Middle frontal gyrus (tissue), 1 donor: ENCODE measurements around the gene KCNK10.

Experiments used
- DNase-seq: peaks from one replicate; pipeline ENCODE4 v3.0.0-alpha.2; 2015; ENCODE audit warnings: low spot score; ENCODE audit errors: extremely low spot score

Gene KCNK10

DNA sequence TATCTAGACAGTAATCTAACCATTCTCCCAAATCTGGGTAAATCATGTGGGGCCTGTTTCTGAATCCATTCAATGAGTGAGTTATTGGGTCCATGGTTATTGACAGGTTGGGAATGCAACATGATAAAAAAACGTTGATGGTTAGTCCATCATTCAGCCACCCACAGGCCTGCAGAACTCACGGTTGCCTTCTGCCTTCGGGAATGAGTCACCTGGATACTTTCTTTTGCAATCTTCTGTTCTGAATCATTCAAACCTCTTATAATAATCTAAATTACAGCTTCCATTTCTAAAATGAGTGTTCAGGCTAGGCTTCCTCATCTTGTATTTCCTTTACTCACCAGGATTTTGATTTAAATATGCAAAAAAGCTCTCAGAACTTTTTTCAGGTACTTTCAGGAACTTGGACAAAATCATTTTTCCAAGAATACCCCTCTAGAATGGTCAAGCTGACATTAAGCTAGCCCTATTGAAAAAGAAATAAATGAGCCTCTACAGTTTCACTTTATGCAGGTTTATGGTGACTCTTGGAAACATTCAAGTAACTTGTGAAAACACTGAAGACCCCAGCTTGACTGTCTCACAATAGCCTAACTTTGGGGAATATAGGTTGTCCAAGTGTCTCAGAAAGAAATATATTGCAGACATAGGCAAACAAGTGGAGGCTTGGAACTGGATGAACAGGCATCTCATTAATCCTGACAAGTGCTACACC, 94.4 kb downstream of the KCNK10 start:
- no peak for DNase-seq

DNA sequence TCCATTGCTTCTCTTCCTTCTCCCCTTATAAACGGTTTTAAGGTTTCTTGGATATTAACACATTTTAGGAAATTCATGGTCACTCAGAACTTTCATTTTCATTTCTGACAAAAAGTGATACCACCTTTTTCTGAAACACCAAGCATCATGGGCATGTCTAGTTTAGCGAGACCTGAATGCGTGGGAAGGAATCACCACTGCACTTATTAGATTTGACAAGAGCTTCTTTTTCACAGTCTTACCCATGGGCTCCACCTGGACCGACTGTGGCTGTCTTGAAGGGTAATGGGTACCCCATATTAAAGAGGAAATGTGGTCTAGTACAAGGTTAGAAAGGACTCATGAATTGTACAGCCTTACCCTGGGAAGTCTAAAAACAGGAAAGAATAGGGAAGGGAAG, 95.4 kb downstream of the KCNK10 start:
- DNase-seq: no peak

DNA sequence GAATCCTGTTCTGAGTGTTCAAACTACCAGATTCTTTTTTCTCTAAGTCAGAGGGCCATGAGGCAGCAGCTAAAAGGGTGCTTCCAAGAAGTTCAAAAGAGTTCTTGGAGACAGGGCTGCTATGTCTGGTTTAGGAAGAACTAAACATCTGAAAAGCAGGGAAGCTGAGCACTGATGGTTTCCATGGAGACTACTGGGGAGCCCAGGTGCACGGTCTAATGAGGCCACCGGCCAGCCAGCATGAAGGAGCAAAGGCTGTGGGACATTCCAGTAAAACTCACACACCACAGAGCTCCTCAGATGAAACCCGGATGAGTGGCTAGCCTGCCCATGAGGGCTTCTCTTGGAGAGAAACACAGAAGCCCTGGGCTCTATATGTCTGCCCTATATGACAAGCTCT, 97.3 kb downstream of the KCNK10 start:
- DNase-seq: no peak

DNA sequence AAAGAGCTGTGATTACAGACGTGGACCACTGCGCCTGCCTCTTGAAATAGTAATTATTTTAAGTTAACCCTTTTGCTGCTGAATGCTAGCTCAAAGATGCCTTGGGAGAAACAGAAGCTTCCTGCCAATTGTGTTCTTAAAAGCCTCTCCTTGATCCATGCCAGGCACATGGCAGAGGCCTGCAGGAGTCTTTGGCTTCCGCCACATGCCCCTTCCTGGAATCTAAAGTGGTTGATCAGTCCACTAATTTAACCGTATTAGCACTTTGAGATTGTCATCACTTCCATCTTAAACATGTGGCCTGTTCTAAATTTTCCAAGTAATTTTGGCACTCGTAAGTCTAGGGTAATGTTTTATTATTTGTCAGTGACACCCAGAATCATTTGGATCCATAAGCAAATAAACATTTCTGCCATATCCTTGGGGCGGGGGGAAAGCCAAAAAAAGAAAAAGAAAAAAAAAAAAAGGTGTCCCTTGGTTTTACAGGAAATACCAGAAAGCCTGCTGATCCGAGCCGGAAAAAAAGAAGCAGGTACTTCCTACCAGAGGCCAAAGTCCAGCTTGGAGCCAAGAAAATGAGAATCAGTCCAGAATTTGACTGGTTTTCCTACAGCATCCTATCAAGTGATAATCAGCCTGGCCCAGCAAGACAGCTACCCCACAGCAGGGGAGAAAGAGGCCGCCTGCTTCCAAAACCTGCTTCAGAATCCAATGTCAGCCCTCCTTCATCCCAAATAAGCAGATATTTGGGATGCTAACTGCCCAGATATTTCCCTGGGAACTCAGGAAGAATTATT, 104.8 kb downstream of the KCNK10 start:
- no peak for DNase-seq

DNA sequence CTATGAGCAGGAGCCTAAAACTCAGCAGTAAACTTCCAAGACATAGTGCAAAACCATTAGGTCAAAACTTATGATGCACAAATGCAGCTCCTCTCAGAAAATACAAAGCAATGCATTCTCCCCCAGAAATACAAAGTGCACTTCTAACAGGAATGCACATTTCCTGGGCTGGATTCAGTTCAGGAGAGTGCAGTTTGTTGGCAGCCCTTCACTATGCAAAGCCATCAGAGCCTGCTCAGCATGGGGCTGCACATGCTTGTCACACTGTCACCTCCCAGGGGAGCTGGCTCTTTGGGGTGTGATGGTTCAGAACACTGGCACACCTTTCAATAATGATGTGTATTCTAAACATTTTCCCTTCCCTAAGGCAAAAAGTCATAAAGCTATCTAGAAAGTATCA, 110.4 kb downstream of the KCNK10 start:
- DNase-seq: no peak

DNA sequence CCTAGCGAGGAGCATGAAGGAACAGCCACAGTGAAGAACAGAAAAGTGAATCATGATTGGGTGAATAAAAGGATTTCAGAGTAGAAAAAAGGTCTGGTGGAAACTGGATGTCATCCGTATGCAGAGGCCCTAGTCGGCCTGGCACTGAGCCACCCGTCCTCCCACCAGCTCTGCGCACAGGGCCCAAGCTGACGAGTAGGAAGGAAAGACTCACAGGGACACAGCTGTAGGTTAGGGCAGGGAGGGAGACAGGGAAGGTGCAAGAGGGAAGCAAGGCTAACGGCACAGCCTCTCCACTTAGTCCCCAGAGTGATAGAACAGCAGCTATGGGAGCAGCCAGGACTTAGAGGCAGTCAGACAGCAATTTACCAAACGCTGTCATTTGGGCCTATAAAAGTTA, 112.6 kb downstream of the KCNK10 start:
- no peak for DNase-seq

DNA sequence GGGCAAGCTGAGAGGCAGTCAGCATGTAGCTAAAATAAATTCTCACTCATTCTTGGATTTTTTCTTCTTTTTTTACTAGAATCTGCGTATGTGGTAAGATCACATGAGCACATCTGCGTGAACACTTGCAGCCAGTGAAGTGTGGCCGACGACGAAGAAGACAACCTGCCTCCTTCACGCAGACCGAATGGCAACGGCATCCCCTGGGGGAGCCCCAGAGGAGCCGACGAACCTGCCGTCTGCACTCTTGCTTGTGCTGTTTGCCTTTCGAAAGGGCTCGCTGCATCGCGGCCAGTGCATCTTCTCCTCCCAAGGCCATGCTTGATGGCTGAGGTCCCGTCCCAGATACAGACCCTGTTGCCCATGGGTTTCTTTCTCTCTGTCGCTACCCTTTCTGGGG, 113.8 kb downstream of the KCNK10 start:
- no peak for DNase-seq

DNA sequence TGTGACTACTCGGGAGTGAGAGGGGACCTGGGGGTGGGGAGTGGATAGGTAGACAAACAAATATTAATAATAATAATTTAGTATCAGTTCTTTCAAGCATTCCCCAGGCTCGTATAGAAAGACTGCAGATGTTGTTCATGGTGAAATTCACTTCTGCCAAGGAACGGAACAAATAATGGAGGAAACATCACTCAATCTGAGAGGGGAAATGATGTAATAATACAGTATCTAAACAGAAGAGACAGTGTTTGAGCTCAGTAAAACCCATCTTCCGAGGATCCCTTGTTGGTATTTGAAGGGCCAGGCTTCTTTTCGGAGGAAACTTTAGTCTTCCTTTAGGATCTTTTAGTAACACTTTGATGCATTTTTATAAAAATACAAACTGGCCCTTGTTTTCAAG, 114.2 kb downstream of the KCNK10 start:
- no peak for DNase-seq

DNA sequence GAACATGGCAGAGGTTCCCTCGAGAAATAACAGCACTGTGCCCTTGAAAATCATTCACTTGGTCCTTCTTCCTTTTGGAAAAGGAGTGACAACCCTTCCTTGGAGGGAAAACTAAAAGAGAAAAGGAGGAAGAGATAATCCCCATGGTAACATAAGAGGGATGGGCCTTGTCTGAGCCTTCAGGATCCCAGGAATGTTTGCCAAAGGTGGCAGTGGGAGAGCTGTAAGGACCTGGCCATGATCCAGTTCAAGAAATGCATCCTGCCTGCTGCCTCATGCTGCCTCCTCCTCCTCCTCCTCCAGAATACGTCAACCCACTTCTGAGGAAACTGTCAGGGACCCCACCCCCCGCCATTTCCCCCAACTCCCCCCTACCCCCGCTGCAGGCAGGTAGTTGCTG, 118.8 kb downstream of the KCNK10 start:
- DNase-seq: no peak

DNA sequence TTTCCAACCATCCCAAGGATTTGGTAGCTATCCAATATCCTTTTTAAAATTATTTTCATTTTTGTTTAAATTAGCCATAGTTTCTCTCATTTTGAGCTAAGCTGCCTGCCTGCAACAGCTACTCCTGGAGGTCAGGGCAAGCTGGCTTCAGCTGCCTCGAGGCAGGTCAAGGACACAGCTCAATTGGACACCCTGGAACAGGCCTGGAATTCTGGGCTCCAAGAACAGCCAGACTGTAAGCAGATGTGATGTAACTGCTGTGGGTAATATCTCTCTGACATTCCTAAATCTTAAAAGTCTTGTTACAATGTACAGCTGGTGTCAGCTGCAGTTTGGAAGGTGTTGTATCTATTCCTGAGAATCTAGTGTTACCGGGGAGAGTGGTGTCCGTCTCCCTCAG, 119.8 kb downstream of the KCNK10 start:
- DNase-seq: no peak

DNA sequence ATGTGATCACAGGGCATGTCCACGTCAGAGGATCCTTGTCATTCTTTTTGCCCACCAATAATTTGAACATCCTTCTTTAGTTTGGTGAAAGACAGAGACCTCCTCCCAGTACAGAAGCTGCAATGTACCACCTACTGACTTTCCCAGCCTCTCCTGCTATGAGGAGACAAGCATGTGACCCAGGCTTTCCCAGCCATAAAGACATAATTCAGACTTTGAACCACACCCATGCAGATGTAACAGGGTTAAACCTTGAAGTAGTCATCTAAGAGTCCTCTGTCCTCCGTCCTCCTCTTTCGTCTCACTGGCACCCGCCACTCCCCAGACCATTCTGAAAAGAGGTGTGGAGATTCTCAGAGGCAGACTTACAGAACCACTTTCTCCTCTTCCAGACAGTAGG, 120.8 kb downstream of the KCNK10 start:
- no peak for DNase-seq

DNA sequence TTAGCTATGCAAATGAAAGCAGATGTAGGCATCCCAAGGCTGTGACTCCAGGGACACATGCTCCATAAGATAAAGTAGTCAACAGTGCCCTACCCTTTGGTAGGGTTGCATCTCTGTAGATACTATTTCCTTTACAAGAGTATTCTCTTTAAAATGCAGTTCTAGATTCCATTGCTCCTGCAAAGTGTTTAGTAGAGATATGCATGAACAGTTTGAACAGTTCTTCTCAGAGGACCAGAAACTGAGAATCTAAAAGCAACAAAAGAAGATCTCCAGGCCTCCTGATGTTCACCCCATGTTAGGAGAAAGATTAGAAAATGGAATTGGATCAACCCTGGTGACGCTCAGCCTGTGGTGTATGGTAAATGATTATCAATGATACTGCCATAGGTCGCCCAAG, 121.2 kb downstream of the KCNK10 start:
- DNase-seq: no peak

DNA sequence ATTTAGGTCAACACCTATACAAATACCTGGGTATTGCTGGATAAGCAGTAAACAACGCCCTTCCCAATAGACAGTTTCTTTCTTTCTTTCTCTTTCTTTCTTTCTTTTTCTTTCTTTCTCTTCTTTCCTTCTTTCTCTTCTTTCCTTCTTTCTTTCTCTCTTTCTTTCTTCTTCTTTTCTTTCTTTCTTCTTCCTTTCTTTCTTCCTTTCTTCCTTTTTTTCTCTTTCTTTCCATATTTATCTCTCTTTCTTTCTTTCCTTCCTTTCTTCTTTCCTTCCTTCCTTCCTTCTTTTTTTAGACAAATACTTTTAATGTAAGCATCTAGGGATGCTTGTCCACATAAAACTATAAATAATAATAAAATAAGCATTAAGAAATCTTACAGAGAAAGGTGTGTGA, 123.2 kb downstream of the KCNK10 start:
- DNase-seq: no peak

DNA sequence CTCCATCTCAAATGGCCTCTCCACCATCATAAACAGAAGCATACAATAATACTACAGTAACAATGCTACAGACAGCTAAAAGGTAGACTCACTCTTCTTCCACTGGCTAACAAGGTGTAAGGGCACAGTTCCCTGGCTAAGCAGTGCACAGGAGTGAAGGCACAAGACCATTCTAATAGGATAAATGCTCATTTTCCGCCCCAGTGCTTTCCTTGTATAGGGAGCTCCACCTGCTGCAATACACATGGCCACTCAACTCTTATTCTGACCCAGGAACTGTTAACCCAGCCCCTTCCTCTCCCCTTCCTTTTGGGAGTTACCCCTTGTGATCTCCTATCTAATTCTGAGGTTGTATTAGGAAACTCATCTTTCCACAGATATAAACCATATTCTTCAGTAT, 124.6 kb downstream of the KCNK10 start:
- no peak for DNase-seq

DNA sequence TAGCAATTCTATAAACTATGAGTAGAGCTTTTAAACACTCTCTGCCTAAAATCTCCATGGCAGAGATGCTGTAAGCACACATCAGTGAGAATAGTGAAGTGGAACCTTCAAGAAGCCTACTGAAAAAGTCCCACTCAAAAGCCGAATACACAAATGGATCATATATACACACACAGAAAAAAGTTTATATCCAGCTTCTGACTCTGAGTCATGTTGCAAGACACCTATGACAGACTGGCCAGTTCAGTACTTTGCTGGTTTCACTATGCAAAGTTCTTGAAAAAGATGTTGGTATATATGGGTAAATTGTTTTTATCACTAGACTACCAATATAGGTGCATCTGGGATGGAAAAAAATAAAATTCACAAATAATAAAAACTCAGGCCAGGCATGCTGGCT, 126.1 kb downstream of the KCNK10 start:
- DNase-seq: no peak

DNA sequence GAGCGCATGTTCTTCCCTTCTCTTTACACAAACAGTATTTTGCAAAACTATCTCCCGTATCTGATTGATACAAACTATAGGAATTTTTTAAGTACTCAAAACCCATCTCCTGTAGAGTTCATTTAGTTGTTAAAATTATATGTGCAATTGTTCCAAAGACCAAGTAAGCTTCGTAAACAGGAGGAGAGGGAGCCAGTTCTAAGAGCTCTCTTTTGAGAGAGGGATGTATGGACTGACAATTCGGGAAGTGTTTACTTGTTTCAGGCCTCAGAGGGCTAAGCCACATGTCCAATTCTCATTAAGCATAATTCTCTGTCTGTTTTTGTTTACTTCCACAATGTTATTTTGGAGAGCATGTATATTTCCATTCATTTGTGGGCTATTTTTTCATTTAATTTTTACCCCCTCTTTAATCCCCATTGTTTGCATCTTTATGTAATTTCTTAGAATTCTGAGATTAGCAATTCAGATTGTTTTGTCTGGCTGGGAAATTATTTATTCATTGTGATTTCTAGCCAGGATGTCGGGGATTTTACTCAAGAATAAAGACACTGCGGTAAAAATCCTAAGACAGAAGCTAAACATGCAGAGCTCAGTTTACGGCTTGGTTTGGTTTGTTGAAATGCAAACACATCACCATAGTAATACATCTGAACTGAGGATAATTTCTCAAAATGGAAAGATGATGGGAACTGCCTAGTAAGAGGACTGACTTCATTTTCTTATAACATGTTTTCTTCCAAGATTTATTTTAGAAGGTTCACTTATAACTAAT, 126.8 kb downstream of the KCNK10 start:
- DNase-seq: no peak

DNA sequence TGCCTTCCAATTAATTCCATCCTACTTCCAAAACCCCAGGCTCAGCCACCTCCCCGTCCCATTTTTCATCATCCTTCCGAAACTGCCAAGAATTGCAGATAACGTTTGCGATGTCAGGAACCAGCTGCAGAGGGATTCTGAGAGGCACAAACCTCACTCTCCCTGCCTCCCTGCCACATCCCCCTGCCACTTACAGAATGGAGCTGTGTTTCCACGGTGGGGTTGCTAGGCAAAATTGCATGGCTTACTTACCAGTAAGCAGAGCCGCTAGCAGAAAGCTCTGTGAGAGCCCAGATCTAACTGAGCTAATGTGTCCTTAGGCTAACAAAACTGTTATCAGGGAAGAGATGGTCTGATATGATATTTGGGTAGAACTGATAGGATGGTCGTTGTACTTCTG, 127.4 kb downstream of the KCNK10 start:
- DNase-seq: no peak

DNA sequence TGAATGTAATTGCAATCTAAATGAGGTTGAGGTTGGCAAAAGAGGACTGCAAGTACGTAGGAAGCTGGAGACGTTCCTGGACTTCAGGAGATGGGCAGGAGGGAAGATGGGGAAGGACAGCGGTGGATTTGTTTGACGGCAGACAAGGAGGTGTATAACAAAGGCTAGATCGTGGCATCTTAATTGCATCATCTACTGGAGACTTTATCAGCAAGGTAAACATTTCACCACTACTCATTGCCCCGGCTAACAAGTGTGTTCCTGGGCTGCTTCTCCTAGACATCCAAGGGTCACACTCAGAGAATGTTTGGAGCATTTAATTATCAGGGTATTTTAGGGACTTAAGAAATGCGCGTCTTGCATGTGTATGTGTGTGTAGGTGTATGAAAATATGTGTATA, 128.5 kb downstream of the KCNK10 start:
- no peak for DNase-seq

DNA sequence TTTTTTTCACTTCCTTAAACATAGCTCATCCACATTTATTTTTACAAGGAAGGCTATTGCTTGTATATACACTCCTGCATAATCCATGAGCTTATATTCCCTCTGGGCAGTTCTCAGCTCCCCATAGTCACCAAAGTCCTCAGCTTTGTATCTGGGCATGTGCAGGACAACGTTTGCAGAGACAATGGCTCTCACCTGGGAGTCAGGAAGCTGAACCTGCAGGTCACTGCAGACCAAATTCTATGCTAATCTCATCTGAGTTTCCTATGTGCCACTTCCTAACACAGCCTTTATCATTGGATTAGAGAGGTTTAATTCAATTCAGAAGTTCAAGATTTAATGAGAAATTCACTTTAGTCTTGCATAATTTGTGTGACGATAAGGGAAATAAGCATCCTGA, 131.5 kb downstream of the KCNK10 start:
- no peak for DNase-seq

DNA sequence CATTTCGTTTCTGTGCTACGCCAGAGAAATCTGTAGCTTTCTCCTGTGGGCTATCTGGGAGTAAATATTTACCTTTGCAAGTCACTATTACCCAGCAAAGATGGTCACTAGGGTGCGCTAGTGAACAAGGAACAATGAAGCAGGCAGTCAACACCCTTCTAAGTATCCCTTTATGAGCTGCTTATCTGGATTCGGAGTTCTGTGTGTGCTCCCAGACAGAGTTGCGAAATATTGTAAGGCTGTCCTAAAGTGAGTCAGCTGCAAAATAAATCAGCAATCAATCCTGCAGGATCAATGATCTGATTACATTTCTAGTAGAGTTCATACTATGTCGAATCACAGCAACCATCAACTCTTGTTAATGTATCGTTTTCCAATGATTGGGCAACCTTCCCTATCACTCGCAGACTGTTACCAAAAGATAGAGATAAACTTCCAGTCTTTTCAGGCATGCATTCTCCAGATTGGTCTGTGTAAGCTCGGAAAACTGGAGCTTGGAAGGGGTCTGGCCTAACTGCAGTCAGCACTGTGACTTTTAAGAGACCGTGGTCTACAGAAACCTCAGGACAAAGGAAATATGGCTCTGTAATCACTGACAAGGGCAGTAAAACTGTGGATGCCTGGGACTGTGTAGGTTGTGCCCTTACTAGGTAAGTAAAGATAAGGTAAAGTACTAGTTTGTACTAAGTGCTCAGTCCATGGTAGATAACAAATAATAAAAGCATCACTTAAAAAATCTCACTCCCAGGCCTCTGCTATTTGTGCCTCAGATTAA, 133.5 kb downstream of the KCNK10 start:
- peak; percentile 69 for DNase-seq

DNA sequence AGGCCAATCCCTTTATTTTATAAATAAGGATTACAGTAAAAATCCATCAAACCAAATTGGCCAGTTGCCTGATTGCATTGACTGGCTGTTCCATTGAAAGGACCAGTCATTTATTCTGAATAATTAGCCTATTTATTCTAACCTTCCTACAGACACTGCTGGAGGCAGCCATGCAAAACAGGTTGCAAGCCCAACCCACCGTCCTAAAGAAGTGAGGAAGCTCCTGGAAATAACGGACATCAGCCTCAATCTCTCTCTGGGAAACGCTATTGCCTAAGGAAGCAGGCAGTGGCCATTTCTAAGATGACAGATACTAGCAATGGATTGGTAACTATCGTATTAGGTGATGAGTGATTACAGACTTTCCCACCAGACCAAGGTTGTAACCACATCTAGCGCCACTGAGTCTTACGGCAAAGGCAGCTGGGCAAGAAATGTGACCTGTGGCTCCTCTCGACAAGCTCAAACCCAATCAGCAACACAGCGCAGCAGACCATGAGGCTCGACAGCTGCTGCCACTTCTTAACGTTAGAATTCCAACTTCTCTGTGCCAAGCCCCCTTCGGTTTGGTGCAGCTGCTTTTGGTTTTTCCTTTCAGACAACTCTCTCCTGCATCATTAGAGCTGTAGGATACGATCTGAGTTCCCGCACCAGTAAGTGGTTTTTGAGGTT, 134.2 kb downstream of the KCNK10 start:
- no peak for DNase-seq
